GM12873 (cell line): ENCODE data around the gene DYNC1I1.

ENCODE experiments used
- TF ChIP-seq, protein P1 (sequence below): IDR thresholded peaks from 2 replicates; pipeline ENCODE4 v1.5.1; 2012; ENCODE audit warnings: low read depth, mild to moderate bottlenecking, moderate library complexity, low read length, control low read depth; ENCODE audit not compliant: insufficient read depth; ENCODE audit errors: missing control alignments

The DYNC1I1 gene

DNA sequence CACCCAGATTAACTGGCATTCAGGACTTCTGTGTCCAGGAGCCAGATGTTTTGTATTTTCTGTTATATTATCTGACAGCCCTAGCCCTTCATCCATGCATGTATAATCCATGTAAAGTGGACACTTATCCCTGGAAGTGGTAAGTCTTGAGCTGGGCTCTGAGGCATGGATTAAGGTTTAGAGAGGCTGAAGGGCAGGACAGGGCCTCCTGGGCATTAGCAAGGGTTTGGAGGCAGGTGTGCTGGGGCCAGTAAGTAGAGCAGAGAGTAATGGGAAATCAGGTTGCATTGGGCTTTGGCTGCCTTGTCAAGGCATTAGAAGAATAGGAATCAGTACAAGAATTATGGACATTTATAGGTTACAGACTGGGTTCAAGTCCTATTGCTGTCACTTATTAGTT is 138.0 kb downstream of the DYNC1I1 start:
- TF ChIP-seq, protein P1, sequence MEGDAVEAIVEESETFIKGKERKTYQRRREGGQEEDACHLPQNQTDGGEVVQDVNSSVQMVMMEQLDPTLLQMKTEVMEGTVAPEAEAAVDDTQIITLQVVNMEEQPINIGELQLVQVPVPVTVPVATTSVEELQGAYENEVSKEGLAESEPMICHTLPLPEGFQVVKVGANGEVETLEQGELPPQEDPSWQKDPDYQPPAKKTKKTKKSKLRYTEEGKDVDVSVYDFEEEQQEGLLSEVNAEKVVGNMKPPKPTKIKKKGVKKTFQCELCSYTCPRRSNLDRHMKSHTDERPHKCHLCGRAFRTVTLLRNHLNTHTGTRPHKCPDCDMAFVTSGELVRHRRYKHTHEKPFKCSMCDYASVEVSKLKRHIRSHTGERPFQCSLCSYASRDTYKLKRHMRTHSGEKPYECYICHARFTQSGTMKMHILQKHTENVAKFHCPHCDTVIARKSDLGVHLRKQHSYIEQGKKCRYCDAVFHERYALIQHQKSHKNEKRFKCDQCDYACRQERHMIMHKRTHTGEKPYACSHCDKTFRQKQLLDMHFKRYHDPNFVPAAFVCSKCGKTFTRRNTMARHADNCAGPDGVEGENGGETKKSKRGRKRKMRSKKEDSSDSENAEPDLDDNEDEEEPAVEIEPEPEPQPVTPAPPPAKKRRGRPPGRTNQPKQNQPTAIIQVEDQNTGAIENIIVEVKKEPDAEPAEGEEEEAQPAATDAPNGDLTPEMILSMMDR: no peak

DNA sequence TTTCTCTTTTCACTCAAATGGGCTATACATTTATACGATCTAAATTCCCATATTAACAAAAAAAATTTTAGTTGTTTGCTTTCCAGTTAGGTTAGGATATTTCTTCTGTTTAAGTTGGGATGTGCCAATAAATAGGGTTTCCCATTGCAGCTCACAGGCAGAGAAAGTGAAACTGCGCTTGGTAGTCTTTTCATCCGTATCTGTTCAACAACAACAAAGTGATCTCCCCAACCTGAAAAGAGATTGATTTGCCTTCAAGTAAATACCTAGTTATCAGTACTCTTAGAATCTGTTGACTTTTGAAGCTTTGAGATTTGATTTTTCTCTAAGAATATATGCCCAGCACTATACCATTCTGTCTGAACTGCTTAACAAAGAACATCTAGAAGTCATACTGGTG is 143.4 kb downstream of the DYNC1I1 start:
- TF ChIP-seq, protein P1: no peak

DNA sequence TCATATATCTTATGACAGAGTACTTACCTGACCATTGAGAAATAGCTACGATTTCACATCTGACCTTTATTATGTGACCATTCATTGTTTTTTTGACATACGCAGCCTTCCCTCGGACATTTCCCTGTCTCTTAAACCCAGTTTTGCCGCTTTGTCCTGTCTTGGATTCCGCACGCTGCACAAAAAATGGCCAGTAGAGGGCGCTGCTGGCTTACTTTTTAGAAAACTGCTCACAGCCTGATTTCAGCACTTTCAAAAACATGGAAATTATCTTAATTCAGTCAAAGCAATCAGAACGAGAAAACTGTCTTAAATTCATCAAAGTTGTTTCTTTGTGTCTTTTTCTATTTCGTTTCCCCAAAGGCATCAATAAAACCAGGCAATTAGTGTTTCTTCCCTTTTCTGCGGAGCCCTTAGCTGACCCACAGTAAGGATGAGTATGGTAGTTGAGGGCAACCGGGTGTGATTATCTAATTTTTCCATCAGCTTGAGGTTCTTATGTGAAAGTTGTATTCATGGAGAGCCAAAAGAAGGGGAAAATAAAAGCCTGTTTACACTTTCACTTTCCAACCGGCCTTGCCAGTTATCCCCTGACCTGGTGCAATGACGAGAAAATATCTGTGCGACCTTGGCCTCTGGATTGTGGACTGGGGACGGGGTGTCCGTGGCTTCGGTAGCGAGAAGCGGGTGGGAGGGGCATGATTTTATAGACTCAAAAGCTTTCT is 144.4 kb downstream of the DYNC1I1 start:
- TF ChIP-seq, protein P1: peak; percentile 78

DNA sequence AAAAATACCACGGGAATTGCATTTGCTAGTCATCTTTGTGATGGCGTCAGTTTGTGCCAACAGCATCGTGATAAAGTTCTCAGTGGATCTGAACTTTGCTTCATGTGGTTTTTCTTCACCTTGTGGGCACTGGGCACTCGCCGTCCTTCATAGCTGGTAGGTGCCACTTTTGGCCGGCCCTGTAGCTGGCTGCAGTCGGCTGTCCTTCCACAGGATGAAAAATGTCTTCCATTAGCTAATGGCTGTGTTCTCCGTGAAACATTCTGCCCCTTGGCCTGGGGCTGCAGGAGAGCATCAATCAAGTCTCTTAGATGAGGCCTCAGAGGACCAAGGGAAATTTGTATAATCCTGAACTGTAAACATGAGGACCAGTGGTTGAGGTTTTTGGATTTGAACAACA is 145.3 kb downstream of the DYNC1I1 start:
- TF ChIP-seq, protein P1: no peak

DNA sequence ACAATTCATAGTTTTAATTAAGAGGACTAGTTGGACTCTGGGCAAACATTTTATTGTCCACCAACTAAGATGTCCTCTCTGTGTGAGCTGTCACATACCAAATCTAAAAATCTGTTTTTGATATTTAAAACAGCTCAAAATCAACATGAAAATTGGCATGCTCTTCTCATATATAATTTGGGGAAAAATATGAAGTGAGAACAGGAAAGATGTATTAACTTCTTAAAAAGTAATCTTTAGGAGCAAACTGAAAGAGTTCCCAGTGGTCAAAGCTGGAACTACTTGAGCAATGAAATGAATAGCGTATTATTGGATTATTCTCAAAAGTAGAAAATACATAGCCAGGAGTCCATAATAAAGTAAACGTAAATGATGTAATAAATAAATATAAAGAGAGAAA is 147.2 kb downstream of the DYNC1I1 start:
- TF ChIP-seq, protein P1: no peak

DNA sequence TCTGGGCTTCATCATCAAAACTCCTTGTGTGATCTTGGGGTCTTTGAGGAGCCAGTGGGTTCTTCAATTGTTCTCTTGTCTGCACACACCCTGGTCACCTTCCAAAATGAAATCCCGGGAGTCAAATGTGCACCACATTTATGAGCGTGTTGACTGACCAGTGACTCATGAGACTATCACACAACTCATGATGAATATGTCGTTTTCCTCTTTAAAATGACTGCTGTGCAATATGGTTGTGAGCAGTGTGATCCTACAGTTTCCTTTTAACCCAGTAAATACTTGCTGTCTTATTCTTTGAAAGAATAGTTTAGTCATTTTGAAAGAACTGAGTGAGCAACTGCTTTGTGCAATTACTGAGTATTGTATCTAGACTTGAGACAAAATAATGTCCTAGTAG is 149.2 kb downstream of the DYNC1I1 start:
- TF ChIP-seq, protein P1: no peak

DNA sequence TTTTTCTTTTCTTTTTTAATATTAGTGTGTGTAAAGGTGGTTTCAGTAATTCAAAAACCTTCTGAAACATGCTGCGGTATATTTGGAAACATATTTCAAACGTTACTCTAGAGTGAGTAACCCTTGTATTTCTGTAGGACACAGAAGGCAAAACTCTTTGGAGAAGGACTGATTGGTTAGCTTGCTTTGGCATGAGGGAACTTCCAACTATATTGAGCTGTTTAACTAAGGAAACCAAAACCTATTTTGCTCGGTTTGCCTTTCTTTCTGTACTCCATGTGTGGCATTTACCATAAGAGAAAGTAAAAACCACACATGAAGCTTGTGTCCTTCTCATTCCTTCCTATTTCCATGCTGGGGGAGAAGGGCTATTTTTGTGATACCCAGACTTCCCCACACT is 149.8 kb downstream of the DYNC1I1 start:
- TF ChIP-seq, protein P1: no peak
